ENCODE data around the gene MAP2.

The MAP2 gene

DNA sequence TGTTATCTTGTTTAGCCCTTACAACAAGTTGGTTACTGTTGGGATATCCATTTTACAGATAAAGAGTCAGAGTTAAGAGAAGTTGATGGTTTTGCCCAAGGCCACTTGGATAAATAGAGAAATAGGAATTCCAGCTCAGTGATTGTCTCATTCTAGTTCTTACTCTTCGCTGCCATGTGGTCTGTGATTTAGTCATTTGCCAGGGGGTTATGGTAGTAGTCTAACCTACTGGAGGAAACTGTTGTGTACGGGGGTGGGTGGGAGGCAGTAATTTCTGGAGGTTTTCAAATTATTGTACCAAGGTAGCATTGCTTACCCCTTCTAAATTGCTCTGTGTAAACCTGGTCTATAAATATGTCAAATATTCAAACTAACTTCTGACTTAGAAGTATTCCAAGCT lies 110.4 kb downstream of the MAP2 start:
- no peak for DNase-seq

DNA sequence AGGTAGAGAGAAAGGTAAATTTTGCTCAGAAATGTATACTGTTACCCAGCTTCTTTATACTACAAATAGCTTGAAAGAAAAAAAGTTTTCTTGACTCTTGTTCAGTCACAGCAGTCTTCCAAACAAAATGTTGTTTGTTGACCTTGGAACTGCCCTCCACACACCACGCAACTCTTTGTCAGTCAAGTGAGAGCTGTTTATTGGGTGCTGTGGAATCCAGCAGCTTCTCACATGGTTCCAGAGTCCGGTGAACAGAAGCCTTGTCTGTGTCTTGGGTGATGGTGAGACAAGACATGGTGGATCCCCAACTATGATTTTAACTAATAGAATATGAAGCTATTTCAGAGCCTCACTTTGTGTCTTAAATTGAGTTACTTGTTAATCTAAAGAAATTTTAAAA lies 112.5 kb downstream of the MAP2 start:
- DNase-seq, result no peak

DNA sequence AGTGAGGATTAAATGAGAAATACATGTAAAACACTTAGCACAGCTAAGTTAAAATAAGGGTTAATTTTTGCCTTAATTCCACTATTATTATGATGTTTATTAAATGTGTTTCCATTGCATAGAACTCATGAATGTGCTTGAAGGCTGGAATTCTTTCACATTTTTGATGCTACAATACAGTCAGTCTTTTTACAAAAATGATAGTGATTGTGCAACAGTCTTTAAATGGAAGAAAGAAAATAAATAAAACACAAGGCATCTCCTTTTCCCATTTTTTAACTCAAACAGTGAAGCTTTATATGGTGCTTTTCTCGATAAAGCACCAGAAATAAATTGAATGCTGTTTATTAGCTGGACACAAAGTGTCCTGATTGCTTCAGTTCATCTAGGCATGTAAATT lies 123.9 kb downstream of the MAP2 start:
- DNase-seq, result no peak

DNA sequence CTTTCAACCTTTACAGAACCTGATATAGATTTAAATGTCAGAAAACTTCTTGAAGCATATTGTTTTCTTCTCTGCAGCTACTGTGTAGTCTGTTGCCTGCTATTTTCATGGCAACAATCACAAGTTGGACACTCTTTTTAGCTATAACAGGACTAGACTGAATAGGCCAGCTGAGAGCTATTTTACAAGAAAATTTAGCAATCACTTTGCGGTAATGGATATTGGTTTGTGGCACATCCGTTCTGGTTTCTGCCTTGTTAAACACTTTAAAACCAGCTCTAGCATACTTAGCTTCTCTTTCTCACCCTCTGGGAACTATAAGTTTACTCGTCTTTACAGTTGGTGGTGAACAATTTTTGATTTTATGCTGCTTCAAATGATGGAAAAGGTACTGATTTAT lies 125.7 kb downstream of the MAP2 start:
- no peak for DNase-seq

GRCh38 chr2:209553913-209554312 lies 130.1 kb downstream of the MAP2 start:
- no peak for DNase-seq

- no peak for DNase-seq
These were observed 132.6 kb downstream of the MAP2 start for GRCh38 chr2:209556354-209556961.

- no peak for DNase-seq
These were observed 137.1 kb downstream of the MAP2 start for GRCh38 chr2:209560911-209561310.

DNA sequence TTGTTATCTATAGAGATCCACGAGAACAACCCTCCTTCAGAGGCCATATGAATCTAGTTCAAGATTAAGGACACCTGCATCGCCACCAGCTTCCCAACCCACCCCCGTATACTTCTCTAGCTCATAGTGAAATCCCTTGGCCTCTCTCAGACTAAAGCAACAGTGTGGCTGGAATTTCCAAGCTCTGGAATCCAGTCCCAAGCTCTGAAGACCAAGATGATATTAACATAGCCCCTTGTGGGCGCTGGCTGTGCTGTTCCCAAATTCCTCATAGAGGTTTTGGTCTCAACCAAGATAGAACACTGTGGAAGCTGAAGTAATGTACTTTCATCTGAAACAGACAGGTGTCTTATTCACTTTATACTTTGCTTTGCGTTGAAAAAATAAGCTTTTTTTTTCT lies 139.6 kb downstream of the MAP2 start:
- DNase-seq, result no peak

DNA sequence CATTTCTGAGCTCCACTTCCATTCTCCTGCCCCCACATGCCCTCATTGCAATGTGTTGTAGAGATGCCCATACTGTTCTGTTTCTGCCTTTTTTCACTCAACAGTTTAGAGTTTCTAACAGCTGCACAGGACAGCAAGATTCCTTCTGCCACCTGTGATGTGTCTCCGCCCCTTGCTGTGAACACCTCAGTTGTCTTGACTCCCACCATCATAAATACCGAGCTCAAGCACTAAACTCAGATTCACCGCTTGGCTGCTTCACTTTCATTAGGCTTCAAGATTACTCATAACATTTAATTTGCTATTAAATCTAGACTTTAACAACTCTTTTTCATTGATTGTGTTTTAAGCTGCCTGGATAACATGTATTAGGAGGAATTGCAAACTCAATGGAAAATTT lies 141.0 kb downstream of the MAP2 start:
- DNase-seq, result no peak

GRCh38 chr2:209565896-209566582 lies 142.2 kb downstream of the MAP2 start:
- no peak for DNase-seq

GRCh38 chr2:209570194-209570593 lies 146.3 kb downstream of the MAP2 start:
- DNase-seq, result no peak

DNA sequence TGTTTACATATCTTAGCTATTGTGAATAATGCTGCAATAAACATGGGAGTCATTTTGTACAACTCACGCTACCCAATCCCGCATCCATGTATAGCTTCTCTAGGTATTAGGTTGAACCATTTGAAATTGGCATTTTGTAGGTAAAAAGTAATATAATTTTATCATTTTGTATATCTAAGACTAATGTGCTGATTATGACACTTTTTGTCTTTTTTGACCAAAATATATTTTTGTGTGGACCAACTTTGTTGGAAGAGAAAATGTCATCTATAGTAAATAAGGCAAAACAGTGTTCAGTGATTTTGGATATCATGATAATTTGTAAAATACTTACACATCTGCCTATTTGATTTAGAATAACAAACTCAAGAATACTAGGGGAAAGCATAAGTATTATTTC lies 150.7 kb downstream of the MAP2 start:
- DNase-seq, result no peak

DNA sequence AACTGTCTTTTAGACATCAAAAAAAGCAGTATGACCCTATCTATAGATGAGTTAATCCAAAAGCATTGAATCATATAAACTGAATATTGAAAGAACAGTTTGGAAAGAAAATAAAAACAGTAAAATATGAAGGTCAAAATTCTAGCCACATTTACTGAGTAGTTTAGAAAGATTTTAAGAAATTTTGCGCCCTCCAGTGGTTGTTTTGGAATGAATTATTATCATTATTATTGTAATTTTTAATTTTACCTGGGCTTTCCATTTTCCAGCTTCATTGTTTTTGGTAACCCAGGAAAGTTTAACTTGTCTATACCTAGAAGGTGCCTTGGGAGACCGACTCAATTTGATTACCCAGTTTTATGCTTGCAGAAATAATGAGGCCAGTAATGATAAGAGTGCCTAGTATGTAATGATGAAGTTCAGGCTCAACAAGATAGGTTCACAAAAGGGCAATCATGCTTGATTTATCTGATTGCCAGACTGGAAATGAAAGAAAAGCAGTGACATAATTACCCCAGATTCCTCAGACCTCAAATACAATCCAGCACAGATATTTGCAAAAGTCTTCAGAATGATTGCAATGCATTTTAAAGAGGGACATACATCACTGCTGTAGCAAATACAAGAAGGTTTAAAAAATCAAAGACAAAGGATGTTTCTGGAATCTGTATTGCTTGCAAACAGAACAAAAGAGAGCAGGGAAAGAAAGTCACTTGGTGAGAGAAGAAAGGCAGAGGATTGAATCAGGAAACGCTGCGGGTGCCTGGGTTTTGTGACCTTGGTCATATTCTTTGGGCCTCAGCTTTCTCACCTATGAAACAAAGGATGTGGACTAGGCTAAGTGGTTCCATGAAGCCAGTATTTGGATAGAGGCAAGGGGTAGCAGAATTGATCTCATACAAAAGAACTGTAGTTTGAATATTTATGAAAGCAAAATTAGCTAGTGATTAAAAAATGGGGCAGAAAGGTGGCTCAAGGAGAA lies 153.8 kb downstream of the MAP2 start:
- DNase-seq, result no peak

- DNase-seq, result no peak
These were observed 154.7 kb downstream of the MAP2 start for GRCh38 chr2:209578394-209579001.

DNA sequence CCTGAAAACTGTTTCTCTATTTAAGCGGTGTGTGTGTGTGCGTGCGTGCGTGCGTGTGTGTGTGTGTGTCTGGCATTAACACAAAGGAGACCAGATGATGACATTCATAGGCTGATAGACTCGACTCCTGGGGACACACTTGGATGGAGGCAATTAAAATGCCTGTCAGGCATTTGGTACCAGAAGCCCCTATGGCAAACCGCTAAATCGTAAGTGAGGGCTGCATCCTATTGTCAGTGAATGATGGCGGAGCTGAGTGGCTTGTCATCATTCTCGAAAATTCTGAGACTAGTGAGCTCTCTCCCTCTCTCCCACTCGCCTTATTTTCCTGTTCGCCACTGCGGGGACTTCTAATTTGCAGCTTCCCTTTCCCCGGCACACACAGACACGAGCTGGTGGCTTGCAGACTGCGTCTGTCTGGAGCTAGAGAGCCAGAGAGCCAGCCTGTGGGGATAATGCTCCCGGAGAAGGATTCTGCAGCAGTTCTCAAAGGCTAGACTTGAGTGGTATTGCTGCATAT lies 155.4 kb downstream of the MAP2 start:
- DNase-seq, result no peak

- DNase-seq, result no peak
These were observed 157.2 kb downstream of the MAP2 start for GRCh38 chr2:209581040-209581439.

- DNase-seq, result no peak
These were observed 158.4 kb downstream of the MAP2 start for GRCh38 chr2:209582281-209582680.

DNA sequence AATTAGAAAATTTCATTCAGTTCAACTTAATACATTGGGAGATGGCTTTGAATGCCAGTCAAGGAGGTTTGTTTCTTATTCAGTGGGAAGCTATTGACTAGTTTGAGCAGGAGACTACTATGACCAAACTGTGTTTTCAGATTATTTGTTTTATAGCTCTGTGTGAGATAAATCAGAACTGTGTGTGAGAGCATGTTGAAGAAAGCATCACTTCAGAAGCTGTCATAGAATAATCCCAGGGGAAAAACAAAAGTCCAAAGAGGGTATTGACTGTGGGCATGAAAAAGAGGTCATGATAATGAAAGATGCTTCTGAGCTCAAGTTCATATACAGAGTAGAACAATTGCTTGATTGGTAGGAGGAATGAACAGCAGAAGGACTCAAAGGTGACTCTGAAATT lies 160.6 kb downstream of the MAP2 start:
- no peak for DNase-seq

DNA sequence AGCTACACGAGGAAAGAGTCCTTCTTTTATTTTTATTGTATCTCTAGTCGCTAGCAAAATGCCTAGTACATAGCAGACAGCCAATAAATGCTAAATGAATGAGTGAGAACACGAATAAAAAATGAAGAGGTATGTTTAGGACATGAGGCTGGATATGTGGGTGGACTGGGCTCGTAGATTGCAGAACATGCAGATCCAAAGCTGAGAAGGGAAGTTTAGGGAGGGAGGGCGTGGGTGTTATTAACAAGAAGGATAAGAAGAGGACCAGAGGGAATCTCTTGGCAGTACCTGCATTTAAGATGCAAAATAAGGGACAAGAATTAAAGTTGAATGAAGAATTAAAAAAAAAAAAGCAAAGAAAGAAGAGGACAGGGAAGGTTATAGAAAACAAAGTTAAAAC lies 161.1 kb downstream of the MAP2 start:
- DNase-seq, result no peak

DNA sequence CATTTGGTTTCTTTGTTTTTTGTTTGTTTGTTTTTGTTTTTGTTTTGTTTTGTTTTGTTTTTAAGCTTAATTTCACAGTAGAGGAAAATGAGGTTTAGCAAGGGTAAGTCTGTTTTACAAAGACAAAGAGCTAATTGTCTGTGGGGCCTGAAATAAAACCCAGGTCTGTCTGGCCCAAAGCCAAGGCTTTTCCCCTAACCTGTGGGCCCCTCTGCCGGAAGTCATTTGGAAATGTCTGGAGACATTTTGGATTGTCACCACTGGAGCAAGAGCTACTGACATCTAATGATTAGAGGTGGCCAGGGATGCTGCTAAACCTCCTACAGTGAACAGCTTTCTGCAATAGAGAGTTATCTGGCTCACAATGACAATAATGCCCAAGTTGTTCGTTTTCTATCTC lies 167.2 kb downstream of the MAP2 start:
- no peak for DNase-seq

- no peak for DNase-seq
These were observed 168.3 kb downstream of the MAP2 start for GRCh38 chr2:209592106-209592505.

DNA sequence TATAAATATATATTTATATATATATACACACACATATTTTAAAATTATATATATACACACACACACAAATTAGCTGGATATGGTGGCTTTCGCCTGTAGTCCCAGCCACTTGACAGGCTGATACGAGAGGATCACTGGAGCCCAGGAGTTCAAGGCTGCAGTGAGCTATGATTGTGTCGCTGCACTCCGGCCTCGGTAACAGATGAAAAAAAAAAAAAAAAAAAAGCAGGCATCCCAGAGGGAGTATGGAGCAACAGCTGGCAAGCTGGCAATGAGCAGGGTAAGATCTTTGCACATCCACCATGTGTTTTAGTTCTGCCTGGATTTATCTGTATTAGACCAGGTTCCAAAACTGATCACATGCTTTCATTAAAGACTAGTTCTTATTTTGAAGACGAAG lies 170.1 kb downstream of the MAP2 start:
- no peak for DNase-seq

DNA sequence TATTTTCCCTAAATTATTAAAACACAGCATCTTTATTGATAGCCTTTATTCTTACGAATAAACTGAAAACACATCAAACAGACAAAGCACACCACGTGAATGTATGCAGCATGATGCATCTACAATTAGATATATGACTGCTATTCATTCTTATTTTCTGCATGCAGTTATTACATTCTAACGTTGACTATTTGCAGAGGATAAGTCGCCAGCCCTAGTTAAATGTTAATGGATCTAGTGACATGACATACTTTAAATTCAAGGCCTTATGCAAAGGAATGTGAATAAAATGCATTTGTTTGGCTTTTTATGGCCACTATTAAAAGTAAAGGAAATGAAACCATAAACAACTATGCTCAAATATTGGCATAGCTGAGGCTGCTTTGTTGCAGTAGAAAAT lies 172.4 kb downstream of the MAP2 start:
- no peak for DNase-seq
